Measurements from ENCODE around the gene RCOR3.

Gene RCOR3

GRCh38 chr1:211324992-211325775 is 66.0 kb downstream of the RCOR3 start:
- DNase-seq (ENCODE audit: low read depth): no peak

- no peak for DNase-seq (ENCODE audit: low read depth)
Observed at GRCh38 chr1:211326140-211326527, 67.0 kb downstream of the RCOR3 start.

- DNase-seq (ENCODE audit: low read depth): no peak
Observed at GRCh38 chr1:211326528-211327345, 67.6 kb downstream of the RCOR3 start, which contains the start of gene TRAF5. TRAF5 (plus strand) TSS chr1:211326833; CDS start chr1:211353240, 26,407 bp downstream.

GRCh38 chr1:211327346-211327921 is 68.3 kb downstream of the RCOR3 start:
- no peak for DNase-seq (ENCODE audit: low read depth)

GRCh38 chr1:211328084-211328694 is 69.0 kb downstream of the RCOR3 start:
- DNase-seq (ENCODE audit: low read depth): no peak

GRCh38 chr1:211328866-211329475 is 69.8 kb downstream of the RCOR3 start:
- no peak for DNase-seq (ENCODE audit: low read depth)

- DNase-seq (ENCODE audit: low read depth): no peak
Observed at GRCh38 chr1:211329764-211330201, 70.6 kb downstream of the RCOR3 start.

GRCh38 chr1:211330282-211330936 is 71.2 kb downstream of the RCOR3 start:
- DNase-seq (ENCODE audit: low read depth): no peak

- DNase-seq (ENCODE audit: low read depth): no peak
Observed at GRCh38 chr1:211331011-211331709, 72.0 kb downstream of the RCOR3 start.

GRCh38 chr1:211332036-211332616 is 73.0 kb downstream of the RCOR3 start:
- DNase-seq (ENCODE audit: low read depth): no peak

GRCh38 chr1:211332830-211333229 is 73.7 kb downstream of the RCOR3 start:
- DNase-seq (ENCODE audit: low read depth): no peak

GRCh38 chr1:211333906-211334305 is 74.7 kb downstream of the RCOR3 start:
- DNase-seq (ENCODE audit: low read depth): no peak

GRCh38 chr1:211334986-211335385 is 75.8 kb downstream of the RCOR3 start:
- no peak for DNase-seq (ENCODE audit: low read depth)

- no peak for DNase-seq (ENCODE audit: low read depth)
Observed at GRCh38 chr1:211335522-211336157, 76.5 kb downstream of the RCOR3 start.

GRCh38 chr1:211336161-211336560 is 77.0 kb downstream of the RCOR3 start:
- no peak for DNase-seq (ENCODE audit: low read depth)

- DNase-seq (ENCODE audit: low read depth): no peak
Observed at GRCh38 chr1:211336775-211337174, 77.6 kb downstream of the RCOR3 start.

GRCh38 chr1:211337430-211338223 is 78.5 kb downstream of the RCOR3 start:
- DNase-seq (ENCODE audit: low read depth): no peak

GRCh38 chr1:211338224-211338620 is 79.1 kb downstream of the RCOR3 start:
- no peak for DNase-seq (ENCODE audit: low read depth)

GRCh38 chr1:211339631-211340041 is 80.5 kb downstream of the RCOR3 start:
- no peak for DNase-seq (ENCODE audit: low read depth)

Measured in activated gamma-delta T cell treated with anti-CD3 and anti-CD28 coated beads, Interleukin-2, amount 50 U/mL, for 16 hours (primary cell).